Activated CD8-positive, alpha-beta memory T cell treated with anti-CD3 and anti-CD28 coated beads for 36 hours (primary cell): ENCODE data around the gene PLEKHA7. TPM values are rescaled to one million over a fixed set of nuclear protein-coding genes. Genes with fewer than 3 reads are reported as not detected.
"Not testable (repeated sequence)": the region's sequence is repeated elsewhere in the genome, so short reads cannot be mapped to it uniquely, and the experiment has no call there.

Experiments used
- CTCF ChIA-PET: fragments of 350-600 bp; sonication (Branson Sonifier 250); formaldehyde crosslinking; loops from one replicate; lab custom pipeline; 2021; ENCODE audit warnings: antibody characterized with exemption; lab: Charles Lee
- POLR2A ChIA-PET: fragments of 350-600 bp; sonication (Branson Sonifier 250); formaldehyde crosslinking; loops from one replicate; lab custom pipeline; 2021; ENCODE audit warnings: antibody characterized with exemption; lab: Charles Lee
- total RNA-seq, 2 experiments: library from RNA; stranded (reverse); gene quantifications; one replicate each; pipeline ENCODE4 v1.2.3, GENCODE V29; 2021

Gene PLEKHA7
- total RNA-seq, 2 experiments from 2014 or later = 9.5 TPM

DNA sequence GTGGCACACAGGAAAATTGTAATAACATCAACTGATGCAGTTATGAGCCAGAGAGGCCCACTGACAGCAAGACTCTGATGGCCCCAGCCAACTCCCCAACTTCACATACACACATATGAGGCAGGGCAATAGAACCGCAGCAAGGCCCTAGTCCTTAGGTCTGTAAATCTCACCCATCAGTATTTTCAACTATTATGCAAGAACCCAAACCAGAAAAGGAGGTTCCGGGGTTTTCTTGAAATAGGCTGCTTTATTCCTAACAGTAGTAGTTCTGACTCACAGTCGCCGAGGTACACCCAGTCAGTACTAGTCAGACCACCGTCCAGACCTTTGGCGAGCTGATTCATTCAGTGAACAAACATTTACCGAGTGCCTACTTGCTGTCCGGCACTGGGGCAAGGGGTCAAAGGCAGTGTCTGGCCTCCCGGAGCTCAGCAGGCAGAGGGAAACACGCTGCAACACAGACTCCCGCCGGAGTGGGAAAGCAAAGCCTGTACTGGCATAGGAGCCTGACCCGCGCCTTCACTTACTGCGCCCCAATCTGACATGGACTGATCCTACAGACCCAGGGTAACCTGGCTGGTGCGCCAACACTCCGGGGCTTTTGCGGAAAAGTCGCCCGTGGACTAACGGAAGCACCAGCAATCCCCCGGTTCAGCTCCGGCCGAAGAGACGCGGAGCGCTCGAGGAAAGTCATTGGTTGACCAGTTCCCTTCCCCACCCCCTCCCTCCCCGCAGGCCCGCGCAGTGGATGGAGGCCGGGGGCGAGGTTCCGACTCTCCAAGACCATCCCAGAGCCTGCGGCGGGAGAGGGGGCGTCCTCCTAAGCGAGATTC lies 1.3 kb downstream of the PLEKHA7 start:
- ChIA-PET CTCF (no interaction called here), POLR2A (no interaction called here)

GRCh38 chr11:17012179-17012578 lies 2.0 kb downstream of the PLEKHA7 start:
- ChIA-PET CTCF (no interaction called here), POLR2A (no interaction called here)

DNA sequence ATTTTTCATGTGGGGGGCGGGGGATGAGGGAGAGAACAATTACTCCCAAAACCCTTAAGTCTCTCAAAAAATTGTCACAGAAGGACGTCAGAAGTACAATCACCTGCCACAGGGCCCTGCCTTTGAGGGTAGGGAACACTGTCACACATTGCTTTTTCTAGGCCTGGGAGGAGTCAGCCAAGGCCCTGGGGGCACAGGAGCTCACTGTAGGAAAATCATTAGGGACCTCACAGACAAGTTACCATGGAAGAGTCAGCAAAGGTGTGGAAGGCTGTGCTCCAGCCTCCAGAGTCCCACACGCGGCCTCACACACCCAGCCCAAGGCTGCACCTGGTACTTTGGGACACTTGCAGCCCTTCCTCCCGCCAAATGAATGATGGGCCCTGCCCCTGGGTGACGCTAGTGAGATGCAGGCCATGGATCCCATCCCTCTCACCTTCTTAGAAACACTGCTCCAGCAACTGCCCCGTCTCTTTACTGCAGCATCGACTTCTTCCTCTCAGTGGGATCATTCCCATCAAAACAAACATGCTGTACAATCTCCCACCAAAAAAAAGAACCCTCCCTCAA lies 3.3 kb downstream of the PLEKHA7 start:
- ChIA-PET POLR2A (interaction anchor here (0.7 kb wide), 1 partner anchor 24 kb away, joined by 4 read pairs; no protein-coding TSS in a partner anchor), CTCF (no interaction called here)

GRCh38 chr11:17008099-17008498 lies 6.1 kb downstream of the PLEKHA7 start:
- POLR2A ChIA-PET = no interaction called here

DNA sequence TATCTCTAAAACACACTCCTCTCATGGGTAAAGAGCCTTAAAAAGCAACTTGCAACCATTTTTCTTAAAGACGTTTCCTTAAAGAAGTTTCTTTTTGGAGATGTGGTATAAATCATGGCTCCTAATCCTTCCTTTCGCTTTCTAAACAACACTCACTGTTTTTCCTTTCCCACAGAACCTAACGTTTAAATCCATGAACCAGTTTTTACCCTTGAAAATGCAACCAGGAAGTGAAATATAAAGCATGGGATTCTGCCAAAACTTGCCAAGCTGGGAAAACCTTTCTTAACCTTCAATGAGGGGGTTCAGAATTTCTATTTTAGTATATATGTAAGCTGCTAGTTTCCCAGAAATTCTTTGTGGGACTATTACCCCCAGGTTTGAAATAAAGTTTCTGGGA lies 8.6 kb downstream of the PLEKHA7 start:
- POLR2A ChIA-PET = no interaction called here
- CTCF ChIA-PET = no interaction called here

More at GRCh38 chr11:17008099-17008498, 6.1 kb downstream of the PLEKHA7 start:
- CTCF ChIA-PET = no interaction called here

- POLR2A ChIA-PET = no interaction called here
- CTCF ChIA-PET = no interaction called here
Measured at GRCh38 chr11:17004486-17005148, 9.6 kb downstream of the PLEKHA7 start.

- ChIA-PET POLR2A (no interaction called here), CTCF (interaction anchor here (0.7 kb wide), 1 partner anchor 36 kb away, joined by 4 read pairs; no protein-coding TSS in a partner anchor)
Measured at GRCh38 chr11:17003426-17003825, 10.8 kb downstream of the PLEKHA7 start.

- POLR2A ChIA-PET = no interaction called here
- CTCF ChIA-PET = interaction anchor here (0.7 kb wide), 1 partner anchor 35 kb away, joined by 4 read pairs; no protein-coding TSS in a partner anchor
Measured at GRCh38 chr11:17002543-17002942, 11.7 kb downstream of the PLEKHA7 start.

DNA sequence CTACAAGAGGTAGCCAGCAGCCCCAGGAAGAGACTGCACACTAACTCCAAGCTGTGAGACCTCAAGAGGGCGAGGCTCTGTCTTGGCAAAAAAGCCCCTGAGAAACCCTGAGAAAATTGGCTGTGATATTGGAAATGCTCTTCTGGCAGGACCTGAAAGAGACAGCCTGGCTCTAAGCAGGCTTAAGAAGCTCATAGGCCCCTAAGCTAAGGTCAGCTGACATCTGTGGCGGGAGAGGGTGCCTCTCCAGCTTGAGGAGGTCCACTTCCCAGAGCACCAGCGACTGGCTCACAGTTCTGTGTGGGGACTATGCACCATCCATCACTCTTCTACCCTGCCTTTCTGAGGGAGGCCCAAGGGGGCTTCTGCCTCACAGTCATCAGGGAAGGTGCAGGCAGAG lies 12.4 kb downstream of the PLEKHA7 start:
- POLR2A ChIA-PET = no interaction called here
- CTCF ChIA-PET = no interaction called here

- ChIA-PET POLR2A (no interaction called here), CTCF (no interaction called here)
Measured at GRCh38 chr11:17000987-17001386, 13.2 kb downstream of the PLEKHA7 start.

- POLR2A ChIA-PET = not testable (repeated sequence)
- CTCF ChIA-PET = interaction anchor here (0.9 kb wide), 1 partner anchor 63 kb away, joined by 3 read pairs; no protein-coding TSS in a partner anchor
Measured at GRCh38 chr11:17000253-17000652, 14.0 kb downstream of the PLEKHA7 start.

DNA sequence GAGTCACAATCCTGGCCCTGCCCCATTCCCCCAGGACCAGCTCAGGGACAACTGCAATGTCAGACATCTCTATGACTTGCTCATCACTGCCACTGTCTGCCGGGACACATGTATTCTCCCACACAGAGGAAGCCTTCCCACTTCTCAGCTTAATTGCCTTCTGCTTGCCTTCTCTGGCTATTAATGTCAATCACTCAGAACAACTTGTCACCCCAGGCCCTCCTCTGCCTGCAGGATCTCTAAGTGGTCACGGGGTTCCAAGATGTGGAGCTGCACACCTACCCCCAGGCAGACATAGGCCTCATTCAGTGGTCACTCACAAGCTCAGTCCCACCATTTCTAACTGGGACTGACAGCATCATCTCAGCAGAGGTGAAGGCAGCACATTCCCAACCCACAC lies 15.1 kb downstream of the PLEKHA7 start:
- CTCF ChIA-PET = no interaction called here
- POLR2A ChIA-PET = no interaction called here

DNA sequence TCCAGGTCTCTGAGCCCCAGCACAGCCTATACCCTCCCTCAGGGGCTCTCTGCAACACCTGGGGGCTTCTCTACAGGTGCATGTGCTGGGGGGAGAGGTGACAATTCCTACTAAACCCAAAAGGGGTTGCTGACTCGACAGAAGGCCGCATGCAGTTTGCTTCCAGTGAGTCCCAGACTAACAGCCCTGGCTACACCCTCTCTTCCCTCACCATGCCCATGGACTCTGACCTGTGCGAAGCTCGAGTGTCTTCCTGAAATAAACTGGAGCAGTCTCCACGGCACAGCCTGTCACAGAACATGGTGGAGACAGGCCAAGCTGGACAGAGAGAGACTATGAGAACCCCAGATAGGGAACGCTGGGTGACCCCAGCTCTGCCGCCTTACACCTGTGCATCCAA lies 16.6 kb downstream of the PLEKHA7 start:
- POLR2A ChIA-PET = no interaction called here
- CTCF ChIA-PET = no interaction called here

DNA sequence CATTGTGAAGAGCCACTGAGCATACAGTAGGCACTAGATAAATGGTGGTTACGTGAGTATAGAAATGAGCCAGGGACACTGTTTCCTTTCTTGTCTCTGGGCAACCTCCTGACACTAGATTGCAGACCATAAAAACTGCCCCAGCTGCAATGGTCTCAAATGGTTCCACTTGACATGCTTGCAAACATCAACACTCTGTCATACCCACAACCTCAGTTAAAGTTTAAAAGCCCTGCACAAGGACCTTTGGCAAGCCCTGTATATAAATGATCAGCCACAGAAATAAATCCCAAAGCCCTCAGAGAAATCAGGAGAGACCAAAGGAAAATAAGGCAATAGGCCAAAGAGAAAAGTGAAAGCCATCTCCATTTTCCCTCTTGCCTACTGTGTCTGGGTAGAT lies 20.7 kb downstream of the PLEKHA7 start:
- CTCF ChIA-PET = no interaction called here
- POLR2A ChIA-PET = no interaction called here

DNA sequence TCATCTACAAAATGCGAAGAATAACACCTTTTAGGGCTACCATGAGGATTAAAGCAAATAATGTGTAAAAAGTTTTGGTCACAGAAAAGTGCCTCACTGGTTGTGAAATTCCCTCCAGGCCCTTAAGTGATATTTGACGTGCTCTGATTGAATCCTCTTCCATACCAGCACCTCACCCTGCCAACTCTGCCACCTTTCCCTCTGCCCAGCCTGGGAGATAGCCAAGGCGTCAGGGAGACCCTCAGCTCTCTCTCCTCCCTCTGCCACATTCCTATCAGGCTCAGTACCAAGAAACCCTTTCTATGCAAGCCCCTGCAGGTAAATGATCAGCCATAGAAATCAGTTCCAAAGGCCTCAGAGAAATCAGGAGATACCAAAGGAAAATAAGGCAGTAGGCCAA lies 21.4 kb downstream of the PLEKHA7 start:
- CTCF ChIA-PET = no interaction called here
- POLR2A ChIA-PET = no interaction called here

GRCh38 chr11:16989554-16989953 lies 24.7 kb downstream of the PLEKHA7 start:
- ChIA-PET CTCF (interaction anchor here (0.8 kb wide), 1 partner anchor 74 kb away, joined by 3 read pairs; no protein-coding TSS in a partner anchor), POLR2A (no interaction called here)

- POLR2A ChIA-PET = interaction anchor here (0.6 kb wide), 2 partner anchors 23 to 75 kb away, joined by 4 to 6 read pairs; no protein-coding TSS in a partner anchor
- CTCF ChIA-PET = no interaction called here
Measured at GRCh38 chr11:16987205-16987568, 27.0 kb downstream of the PLEKHA7 start.

- POLR2A ChIA-PET = interaction anchor here (0.6 kb wide), 2 partner anchors 24 to 74 kb away, joined by 4 to 6 read pairs; no protein-coding TSS in a partner anchor
- CTCF ChIA-PET = no interaction called here
Measured at GRCh38 chr11:16986434-16987204, 27.6 kb downstream of the PLEKHA7 start.

DNA sequence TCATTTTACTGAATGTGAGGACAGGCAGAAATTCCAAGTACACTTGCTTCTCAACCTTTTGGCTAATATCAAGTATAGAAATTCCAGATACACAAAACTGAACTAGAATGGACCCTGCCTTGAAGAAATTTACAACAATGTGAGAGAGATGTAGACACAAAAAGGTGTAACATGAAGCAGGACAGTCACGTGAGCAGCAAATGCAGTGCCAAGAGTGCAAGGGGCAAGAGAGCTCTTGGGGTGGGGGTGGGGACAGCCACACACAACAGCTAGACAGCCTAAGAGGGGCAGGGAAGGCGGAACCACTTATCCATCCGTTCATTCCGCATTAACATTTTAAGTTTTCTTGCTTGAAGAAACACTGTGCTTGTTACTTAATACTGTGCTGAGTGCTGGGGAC lies 28.9 kb downstream of the PLEKHA7 start:
- POLR2A ChIA-PET = no interaction called here
- CTCF ChIA-PET = no interaction called here
